Measurements from ENCODE around the gene KLB.

- TF ChIP-seq, protein P1, sequence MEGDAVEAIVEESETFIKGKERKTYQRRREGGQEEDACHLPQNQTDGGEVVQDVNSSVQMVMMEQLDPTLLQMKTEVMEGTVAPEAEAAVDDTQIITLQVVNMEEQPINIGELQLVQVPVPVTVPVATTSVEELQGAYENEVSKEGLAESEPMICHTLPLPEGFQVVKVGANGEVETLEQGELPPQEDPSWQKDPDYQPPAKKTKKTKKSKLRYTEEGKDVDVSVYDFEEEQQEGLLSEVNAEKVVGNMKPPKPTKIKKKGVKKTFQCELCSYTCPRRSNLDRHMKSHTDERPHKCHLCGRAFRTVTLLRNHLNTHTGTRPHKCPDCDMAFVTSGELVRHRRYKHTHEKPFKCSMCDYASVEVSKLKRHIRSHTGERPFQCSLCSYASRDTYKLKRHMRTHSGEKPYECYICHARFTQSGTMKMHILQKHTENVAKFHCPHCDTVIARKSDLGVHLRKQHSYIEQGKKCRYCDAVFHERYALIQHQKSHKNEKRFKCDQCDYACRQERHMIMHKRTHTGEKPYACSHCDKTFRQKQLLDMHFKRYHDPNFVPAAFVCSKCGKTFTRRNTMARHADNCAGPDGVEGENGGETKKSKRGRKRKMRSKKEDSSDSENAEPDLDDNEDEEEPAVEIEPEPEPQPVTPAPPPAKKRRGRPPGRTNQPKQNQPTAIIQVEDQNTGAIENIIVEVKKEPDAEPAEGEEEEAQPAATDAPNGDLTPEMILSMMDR (IDR thresholded peaks at IDR 0.05; ENCODE audit: borderline replicate concordance, extremely low read depth, low read length, poor library complexity, severe bottlenecking) = no peak
- no peak for TF ChIP-seq EZH2 (IDR thresholded peaks at IDR 0.05; ENCODE audit: borderline replicate concordance, low read depth, low read length, severe bottlenecking)
Observed at GRCh38 chr4:39375478-39375877, 31.3 kb upstream of the KLB start.

All from DND-41 (cell line).